K562 (cell line): Measurements from ENCODE around the gene PPP1R16B. TPM values are rescaled to one million over a fixed set of nuclear protein-coding genes. Genes with fewer than 3 reads are reported as not detected.

Experiments used
- ATAC-seq: fragments of 200-7000 bp; cut with Tn5 transposase; 3 replicates; pipeline ENCODE4 v1.9.1; 2020; ENCODE audit warnings: moderate library complexity
- BruUV-seq: library from RNA; stranded (reverse); fragments of 400-500 nt; replicated peaks from 2 replicates; lab custom pipeline; 2021; lab: Mats Ljungman, UMichigan
- CTCF ChIA-PET: fragments of 300-600 bp; formaldehyde crosslinking; extraction: SDS; loops from one replicate; lab custom pipeline; 2021; ENCODE audit warnings: low intra/inter-chr PET ratio; lab: Yijun Ruan, JAX
- POLR2A ChIA-PET: fragments of 300-600, 350-650 bp; sonication (Branson Sonifier 250); formaldehyde crosslinking; extraction: SDS; loops from one replicate; lab custom pipeline; 2021; ENCODE audit warnings: antibody characterized with exemption, inconsistent platforms; lab: Yijun Ruan, JAX
- DNase-seq, 4 experiments: peaks; one replicate each; pipeline versions ENCODE4 v3.0.0 to v3.0.0-alpha.2; 2011 to 2018; ENCODE audit warnings: low spot score in 3 of 4, mixed read lengths in 3 of 4; ENCODE audit errors: extremely low read depth in 1 of 4
- FAIRE-seq: peaks from 2 replicates; lab custom pipeline; 2011; peaks lifted over from hg19 to GRCh38; lab: Jason Lieb, UNC
- H2AFZ ChIP-seq: 2 replicates; pipeline ENCODE4 v1.6.0; 2011; ENCODE audit warnings: low read depth, low read length, control low read depth, inconsistent platforms
- H3K27ac ChIP-seq: fragments of 200-600 bp; 3 replicates; pipeline ENCODE4 v1.8.0; 2011; ENCODE audit warnings: low read depth, mild to moderate bottlenecking, control low read depth, inconsistent platforms, low read length, moderate library complexity, mixed read lengths; ENCODE audit errors: extremely low read depth
- H3K27me3 ChIP-seq, 2 experiments: fragments of 300-600 bp in 1 of 2; 2 replicates in 1 of 2; 3 replicates in 1 of 2; pipeline versions ENCODE4 v1.6.0 to v1.8.0; 2011; ENCODE audit warnings: inconsistent platforms in 2 of 2, low read length in 2 of 2, mild to moderate bottlenecking in 1 of 2, mixed read lengths in 1 of 2, moderate library complexity in 1 of 2; ENCODE audit not compliant: control insufficient read depth in 2 of 2, insufficient read depth in 2 of 2
- H3K36me3 ChIP-seq: fragments of 300-600 bp; 3 replicates; pipeline ENCODE4 v1.8.0; 2011; ENCODE audit warnings: mild to moderate bottlenecking, low read length, inconsistent platforms; ENCODE audit not compliant: control insufficient read depth, insufficient read depth
- H3K4me1 ChIP-seq, 2 experiments: fragments of 200-600 bp in 1 of 2; replicated peaks in 1 of 2; 2 replicates in 1 of 2; 3 replicates in 1 of 2; pipeline versions ENCODE4 v1.5.1 to v1.8.0; 2011; ENCODE audit warnings: inconsistent platforms in 2 of 2, low read length in 2 of 2, mild to moderate bottlenecking in 1 of 2, mixed read lengths in 1 of 2, moderate library complexity in 1 of 2; ENCODE audit not compliant: control insufficient read depth in 2 of 2, insufficient read depth in 2 of 2
- H3K4me2 ChIP-seq: 2 replicates; pipeline ENCODE4 v1.6.1; 2011; ENCODE audit warnings: low read length, control low read depth, inconsistent platforms, mixed read lengths; ENCODE audit not compliant: insufficient read depth
- H3K4me3 ChIP-seq: fragments of 200-600 bp; sonication (generic), shearing (Covaris generic); 2 replicates; pipeline ENCODE4 v1.5.1; 2016; ENCODE audit warnings: control low read depth, inconsistent platforms
- H3K79me2 ChIP-seq: fragments of 200-600 bp; 3 replicates; pipeline ENCODE4 v1.8.0; 2011; ENCODE audit warnings: low read length, inconsistent platforms; ENCODE audit not compliant: control insufficient read depth, insufficient read depth
- H3K9ac ChIP-seq, 2 experiments: 2 replicates each; pipeline versions ENCODE4 v1.6.0 to v1.6.1; 2011; ENCODE audit warnings: low read depth in 2 of 2, low read length in 2 of 2, control low read depth in 1 of 2, inconsistent platforms in 1 of 2, mild to moderate bottlenecking in 1 of 2, mixed read lengths in 1 of 2; ENCODE audit not compliant: insufficient read depth in 1 of 2
- H3K9me1 ChIP-seq: one replicate; pipeline ENCODE4 v1.6.0; 2011; ENCODE audit warnings: inconsistent platforms, mild to moderate bottlenecking, low read length, moderate library complexity; ENCODE audit not compliant: control insufficient read depth, insufficient read depth
- H3K9me3 ChIP-seq: replicated peaks from 2 replicates; pipeline ENCODE4 v1.5.1; 2011; ENCODE audit warnings: low read depth, low read length, inconsistent platforms; ENCODE audit not compliant: control insufficient read depth, insufficient read depth
- H4K20me1 ChIP-seq: replicated peaks from 2 replicates; pipeline ENCODE4 v1.6.1; 2011; ENCODE audit warnings: low read length, inconsistent platforms, mixed read lengths; ENCODE audit not compliant: control insufficient read depth, insufficient read depth
- NONO ChIP-seq, 2 experiments: fragments of 200-400 bp in 1 of 2; fragments of 450-650 bp in 1 of 2; formaldehyde crosslinking in 1 of 2; IDR thresholded peaks; 2 replicates each; pipeline ENCODE4 v1.6.1; 2017; ENCODE audit warnings: low read depth in 2 of 2, mild to moderate bottlenecking in 2 of 2, moderate library complexity in 2 of 2, low read length in 1 of 2
- YBX1 ChIP-seq: fragments of 450-650 bp; IDR thresholded peaks from 2 replicates; pipeline ENCODE4 v1.7.1; 2016; ENCODE audit warnings: mild to moderate bottlenecking
- ZBTB8A ChIP-seq: fragments of 450-650 bp; IDR thresholded peaks from 2 replicates; pipeline ENCODE4 v1.6.1; 2018; ENCODE audit warnings: mild to moderate bottlenecking, moderate library complexity; ENCODE audit not compliant: partially characterized antibody
- ZHX1 ChIP-seq: fragments of 150-350 bp; conservative IDR thresholded peaks from 2 replicates; pipeline ENCODE4 v1.6.1; 2014; ENCODE audit warnings: low read length
- ZNF140 ChIP-seq: fragments of 250-450 bp; sonication (Bioruptor Pico); IDR thresholded peaks from 2 replicates; pipeline ENCODE4 v1.8.0; 2021; ENCODE audit warnings: moderate library complexity, mild to moderate bottlenecking, inconsistent platforms
- ZNF316 ChIP-seq: fragments of 450-650 bp; IDR thresholded peaks from 2 replicates; pipeline ENCODE4 v1.6.1; 2016
- ZNF512 ChIP-seq: IDR thresholded peaks from 2 replicates; pipeline ENCODE4 v1.6.1; 2016; ENCODE audit warnings: missing genetic modification characterization, missing compliant biosample characterization
- ZNF583 ChIP-seq: fragments of 250-450 bp; sonication (Bioruptor Pico); IDR thresholded peaks from 2 replicates; pipeline ENCODE4 v1.4.0; 2020
- WGBS: fragments of 100-300 bp; shearing (Covaris generic); methylation state at CpG from one replicate; pipeline ENCODE4 v1.1.6; 2016; ENCODE audit warnings: low coverage, mixed read lengths; ENCODE audit not compliant: insufficient coverage; ENCODE audit errors: missing lambda C conversion rate; 5-methylcytosine and 5-hydroxymethylcytosine counted together
- in situ Hi-C: fragments of 300-500 bp; cut with MboI; formaldehyde crosslinking; loops from 4 replicates; pipeline ENCODE4 v1.15.0; 2018; ENCODE audit warnings: inconsistent platforms, mixed read lengths
- intact Hi-C: fragments of 100-400 bp; cut with micrococcal nuclease; formaldehyde crosslinking; loops from 2 replicates; pipeline ENCODE4 v1.14.2; 2022
- polyA plus RNA-seq, 8 experiments: library from polyadenylated mRNA; depleted of rRNA in 4 of 8; stranded (reverse) in 5 of 8; unstranded in 3 of 8; fragments of >200 nt; fragmentation: Nextera tagmentation in 2 of 8; fragmentation: Illumina TruSeq in 1 of 8; extraction: Ambion mirVana in 2 of 8; extraction: Trizol in 1 of 8; gene quantifications; 2 replicates each; pipeline versions ENCODE4 v1.2.1 to v1.2.3, GENCODE V29; 2011 to 2014; ENCODE audit warnings: inconsistent platforms in 1 of 8, missing spikeins in 1 of 8
- total RNA-seq, 7 experiments: library from RNA; depleted of rRNA in 6 of 7; stranded (reverse); fragments of >200 nt in 6 of 7; fragmentation: Illumina TruSeq in 2 of 7; extraction: Trizol in 2 of 7; gene quantifications; 2 replicates each; pipeline versions ENCODE4 v1.2.1 to v1.2.3, GENCODE V29; 2011 to 2021; ENCODE audit warnings: low replicate concordance in 1 of 7

Gene PPP1R16B
- total and polyA plus RNA-seq, 9 of the 15 experiments (the other 6 are each of a cell fraction or from before 2014, with no cell fraction given), result 1.5 to 11.5 (median 6.8) TPM

GRCh38 chr20:38770546-38770945 lies 35.0 kb upstream of the PPP1R16B start:
- 86% methylated on average over 3 of the region's 3 CpGs for WGBS
- FAIRE-seq, result no peak
- ChIA-PET CTCF (no interaction called here), POLR2A (interaction anchor here (0.6 kb wide), 1 partner anchor 13 kb away, joined by 3 read pairs; no protein-coding TSS in a partner anchor)
- no peak overlapping the region for H3K27ac ChIP-seq
- TF ChIP-seq ZNF316 (no peak), ZBTB8A (no peak), NONO (IDR thresholded peaks at IDR 0.05; ENCODE audit: low read depth in 2 of 2, low read length in 1 of 2) (no peak), ZHX1 (no peak), ZNF140 (no peak), YBX1 (no peak), ZNF583 (CRISPR knock-in tag) (no peak), ZNF512 (tag) (no peak)
- H3K4me1 ChIP-seq, result no peaks in the 10 kb centered on the region
- no peak overlapping the region for H2AFZ ChIP-seq
- H3K9me1 ChIP-seq, result peaks cover 4% of the 10 kb centered on the region
- H3K36me3 ChIP-seq, result peaks cover 68% of the 10 kb centered on the region; the same call in 2 of the 3 replicates
- H3K9me3 ChIP-seq, result no peaks in the 10 kb centered on the region
- no peak overlapping the region for H3K4me3 ChIP-seq
- H3K79me2 ChIP-seq, result no peaks in the 10 kb centered on the region
- in situ Hi-C loops (no loop called here), intact Hi-C loops (no loop called here)
- no peaks in the 10 kb centered on the region for H3K27me3 ChIP-seq
- no peak overlapping the region for H3K4me2 ChIP-seq
- no TSS peak for BruUV-seq
- ATAC-seq, result no peak
- H3K9ac ChIP-seq, result no peak overlapping the region
- DNase-seq, result no peak
- H4K20me1 ChIP-seq, result no peaks in the 10 kb centered on the region
